ENCODE results near the gene RCHY1.
"Not testable (repeated sequence)": the region's sequence is repeated elsewhere in the genome, so short reads cannot be mapped to it uniquely, and the experiment has no call there.

RCHY1 gene

DNA sequence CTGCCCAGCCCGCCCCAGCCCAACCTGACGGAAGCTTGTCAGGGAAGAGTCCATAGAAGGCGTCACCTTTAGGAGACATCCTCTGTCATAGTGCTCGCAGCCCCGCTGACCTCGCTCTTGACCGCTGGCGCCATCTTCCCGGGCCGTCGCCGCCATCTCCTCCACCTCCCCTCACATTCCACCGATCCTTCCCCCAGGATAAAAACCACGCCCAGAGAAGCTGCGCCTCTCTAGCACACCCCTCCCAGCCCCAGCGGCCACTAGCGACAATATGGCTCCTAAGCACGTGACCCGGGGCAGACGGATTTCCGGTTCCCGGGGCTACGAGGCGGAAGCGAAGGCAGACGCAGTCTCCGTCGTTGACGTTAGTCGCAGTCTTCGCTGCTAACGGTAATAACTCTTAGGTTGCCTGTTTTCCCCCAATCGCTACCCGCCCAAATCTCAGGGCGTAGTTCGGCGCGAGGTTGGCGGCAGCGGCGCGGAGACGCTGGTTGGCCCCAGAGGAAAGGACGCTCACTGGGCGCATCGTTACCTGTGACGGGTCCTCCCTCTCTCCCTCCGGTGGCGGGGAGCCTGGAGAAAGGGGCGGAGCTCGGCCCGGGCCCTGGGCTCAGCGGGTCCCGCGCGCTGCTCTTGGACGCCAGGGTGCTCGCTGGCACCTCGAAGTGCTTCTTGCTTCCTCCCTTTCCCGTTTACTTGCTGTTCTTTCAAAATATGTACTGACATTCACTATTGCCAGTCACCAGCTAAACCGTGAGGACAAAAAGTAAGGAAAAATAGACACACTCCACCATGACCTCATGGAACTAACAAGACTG, at the start of gene RCHY1, which contains the start of gene THAP6:
RCHY1 (minus strand) TSS at position 273 of the 818 bp plus-strand sequence; CDS start at position 156, 117 bp downstream.
THAP6 (plus strand) TSS at position 343 of the 818 bp plus-strand sequence. CDS start 980 bp downstream, outside the sequence.
- peak; percentile 90 for FAIRE-seq

DNA sequence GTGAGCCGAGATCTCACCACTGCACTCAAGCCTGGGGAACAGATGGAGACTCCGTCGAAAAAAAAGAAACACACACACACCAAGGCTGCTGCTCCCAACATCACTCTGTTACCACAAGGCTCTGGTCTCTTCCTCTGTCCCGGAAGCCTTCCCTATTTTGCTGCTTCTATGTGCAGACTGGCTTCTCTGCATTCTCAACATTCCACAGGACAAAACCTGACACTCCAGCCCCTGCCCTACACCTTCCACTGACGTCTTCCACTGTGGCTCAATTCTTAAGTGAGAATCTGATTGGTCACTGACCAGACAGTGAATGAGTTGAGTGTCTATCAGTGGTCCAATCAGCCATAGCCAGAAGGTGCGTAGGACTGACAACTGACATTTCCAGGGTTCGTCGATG, 47.6 kb upstream of the RCHY1 start:
- no peak for FAIRE-seq

DNA sequence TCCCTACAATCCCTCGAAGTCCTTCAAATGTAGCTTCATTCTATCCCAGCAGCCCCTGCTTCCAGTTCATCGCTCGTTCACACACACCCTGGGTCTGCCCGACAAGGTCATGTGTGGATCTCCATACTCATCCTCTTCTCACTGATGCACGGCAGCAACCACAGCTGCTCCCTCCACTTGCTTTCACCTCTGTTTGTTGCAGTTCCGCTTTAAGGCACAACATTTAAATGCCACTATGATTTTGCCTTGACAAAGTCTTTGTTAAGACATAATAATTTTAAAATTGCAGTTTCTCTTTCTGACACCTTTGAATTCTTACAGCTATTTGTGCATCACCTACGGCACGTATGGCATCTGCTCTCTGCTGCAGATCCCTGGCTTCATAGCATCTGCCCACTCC, 43.5 kb upstream of the RCHY1 start:
- FAIRE-seq: no peak

DNA sequence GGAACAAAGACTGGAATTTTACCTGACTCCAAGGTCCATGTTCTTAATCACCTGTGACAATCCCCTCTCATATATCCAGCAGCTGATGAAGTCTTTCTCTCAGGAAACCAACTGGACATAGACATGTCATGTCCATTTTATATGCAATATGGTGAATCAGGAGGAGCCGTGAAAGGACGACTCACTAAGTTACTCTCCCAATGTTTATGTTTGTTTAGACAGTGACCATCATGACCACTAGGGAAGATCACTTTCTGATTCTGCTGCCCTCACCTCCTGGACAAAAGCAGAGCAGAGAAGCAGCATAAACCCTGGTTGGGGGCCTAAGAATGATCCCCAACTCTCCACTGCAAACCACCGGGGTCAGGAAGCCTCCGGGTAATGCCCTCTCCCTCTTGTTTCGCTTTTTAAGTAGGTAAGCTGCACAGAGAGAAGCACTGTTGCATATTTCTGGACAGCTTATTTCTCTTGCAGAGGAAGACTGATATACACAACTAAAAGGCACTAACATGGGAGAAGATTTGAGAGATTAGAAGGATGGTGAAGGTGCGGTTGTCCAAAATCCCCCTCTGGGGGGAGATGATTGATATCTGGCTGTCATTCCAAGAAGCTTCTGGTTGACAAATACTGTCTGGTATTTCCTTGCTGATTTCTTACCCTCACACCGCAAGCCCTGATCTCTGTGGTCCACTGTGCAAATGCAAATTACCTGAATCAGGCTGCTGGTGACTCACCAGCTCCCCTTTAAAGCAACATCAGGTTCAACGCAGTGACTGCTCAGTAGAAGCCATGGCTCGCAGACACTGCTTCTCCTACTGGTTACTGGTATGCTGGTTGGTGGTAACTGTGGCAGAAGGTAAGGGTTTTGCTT, 41.3 kb upstream of the RCHY1 start, which contains the start of gene ODAPH:
ODAPH (plus strand) TSS at position 773 of the 871 bp plus-strand sequence; CDS start at position 790, 17 bp downstream.
- FAIRE-seq: no peak

DNA sequence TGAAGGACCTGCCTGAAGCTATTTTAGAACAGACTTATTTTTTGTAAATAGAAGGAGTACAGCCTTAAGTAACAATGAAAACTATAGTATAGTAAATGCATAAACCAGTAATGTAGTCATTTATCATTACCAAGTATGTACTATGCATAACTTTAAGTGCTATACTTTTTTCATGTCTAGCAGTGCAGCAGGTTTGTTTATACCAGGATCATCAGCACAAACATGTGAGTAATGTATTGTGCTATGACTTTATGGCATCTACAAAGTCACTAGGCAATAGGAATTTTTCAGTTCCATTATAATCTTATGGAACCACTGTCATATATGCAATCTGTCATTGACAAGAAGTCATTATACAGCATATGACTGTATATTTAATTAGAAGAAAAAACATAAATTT, 38.2 kb upstream of the RCHY1 start:
- FAIRE-seq: no peak

DNA sequence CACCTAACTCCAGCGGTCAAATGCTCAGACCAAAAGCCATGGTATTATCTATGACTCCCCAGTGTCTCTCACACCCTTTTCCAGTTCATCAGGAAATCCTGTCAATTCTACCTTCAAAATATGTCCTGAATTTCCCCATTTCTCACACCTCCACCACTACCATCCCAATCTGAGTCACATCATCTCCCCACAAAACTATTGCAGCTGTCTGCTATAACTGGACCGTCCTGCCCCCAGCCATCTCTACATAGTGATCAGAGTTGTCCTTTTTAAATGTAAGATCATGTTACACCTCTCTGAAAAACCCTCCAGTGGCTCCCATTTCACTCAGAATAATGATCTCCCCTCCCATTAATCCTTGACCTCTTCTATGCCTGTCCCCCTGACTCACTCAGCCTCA, 34.8 kb upstream of the RCHY1 start:
- no peak for FAIRE-seq

DNA sequence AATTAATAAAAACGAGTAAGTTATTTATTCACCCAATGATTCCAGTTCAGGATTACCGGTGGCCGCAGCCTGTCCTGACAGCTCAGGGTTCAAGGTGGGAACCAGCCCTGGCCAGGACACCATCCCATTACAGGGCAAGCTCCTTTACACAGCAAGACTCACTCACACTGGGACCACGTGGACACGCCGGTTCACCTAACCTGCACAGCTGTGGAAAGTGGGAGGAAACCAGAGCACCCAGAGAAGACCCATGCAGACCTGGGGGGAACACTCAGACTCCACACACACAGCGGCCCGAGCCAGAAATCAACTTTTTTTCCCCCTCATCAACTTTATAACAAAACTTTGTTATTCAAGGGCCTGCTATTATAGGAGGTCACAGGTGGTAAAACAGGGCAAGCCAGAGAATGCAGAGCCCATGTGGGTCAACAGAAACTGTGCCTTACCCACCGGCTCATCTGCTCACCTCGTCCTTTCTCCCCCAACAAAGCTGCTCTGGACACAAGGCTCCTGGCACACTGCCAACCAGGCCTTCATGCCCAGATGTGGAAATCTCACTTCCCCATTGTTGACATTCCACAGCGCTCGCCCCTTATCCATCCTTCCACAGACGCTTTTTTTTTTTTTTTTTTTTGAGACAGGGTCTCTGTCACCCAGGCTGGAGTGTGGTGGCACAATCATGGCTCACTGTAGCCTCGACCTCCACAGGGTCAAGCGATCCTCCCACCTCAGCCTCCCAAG, 33.6 kb upstream of the RCHY1 start:
- FAIRE-seq: no peak

DNA sequence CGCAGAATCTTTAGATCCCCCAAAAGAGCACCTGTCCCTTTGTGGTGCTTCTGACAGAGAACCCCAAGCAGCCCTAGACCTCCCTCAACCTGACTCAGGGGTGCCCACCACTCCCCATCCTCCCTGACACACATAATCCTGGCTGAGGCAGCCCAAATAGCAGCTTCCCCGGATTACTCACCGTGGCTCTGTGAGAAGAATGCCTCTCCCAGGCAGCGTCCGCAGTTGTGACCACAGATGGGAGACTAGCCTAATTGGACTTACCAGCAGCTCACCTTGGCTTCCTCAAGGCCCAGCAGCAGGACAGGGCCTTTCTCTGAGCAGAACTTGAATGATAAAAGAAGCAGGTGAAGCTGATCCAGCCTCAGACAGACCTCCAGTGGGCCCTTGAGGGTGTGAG, 31.3 kb upstream of the RCHY1 start:
- no peak for FAIRE-seq

DNA sequence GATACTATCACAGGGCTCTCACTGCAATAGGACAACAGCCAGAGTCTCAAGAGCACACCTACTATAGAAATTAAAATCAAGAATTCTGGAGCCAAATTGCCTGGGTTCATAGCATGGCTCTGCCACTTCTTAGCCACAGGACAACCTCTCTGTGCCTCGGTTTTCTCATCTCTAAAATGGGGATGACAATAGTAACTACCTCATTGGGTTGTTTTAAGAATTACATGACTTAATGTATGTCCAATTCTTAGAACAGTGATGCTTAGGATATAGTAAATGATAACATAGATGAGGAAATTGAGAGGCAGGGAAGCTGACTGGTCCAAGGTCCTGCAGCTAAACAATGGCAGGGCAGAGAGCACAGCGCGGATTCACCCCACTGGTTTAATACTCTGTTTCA, 30.7 kb upstream of the RCHY1 start:
- FAIRE-seq: no peak

DNA sequence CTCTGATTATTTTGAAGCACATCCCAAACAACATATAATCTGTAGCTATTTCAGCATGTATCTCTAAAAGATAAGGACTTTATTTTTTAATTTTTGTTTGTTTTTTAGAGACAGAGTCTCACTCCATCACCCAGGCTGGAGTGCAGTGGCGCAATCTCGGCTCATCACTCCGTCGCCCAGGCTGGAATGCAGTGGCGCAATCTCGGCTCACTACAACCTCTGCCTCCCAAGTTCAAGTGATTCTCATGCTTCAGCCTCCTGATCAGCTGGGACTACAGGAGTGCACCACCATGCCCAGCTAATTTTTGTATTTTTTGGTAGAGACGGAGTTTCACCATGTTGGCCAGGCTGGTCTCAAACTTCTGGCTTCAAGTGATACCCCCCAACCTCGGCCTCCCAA, 30.0 kb upstream of the RCHY1 start:
- not testable (repeated sequence) for FAIRE-seq

DNA sequence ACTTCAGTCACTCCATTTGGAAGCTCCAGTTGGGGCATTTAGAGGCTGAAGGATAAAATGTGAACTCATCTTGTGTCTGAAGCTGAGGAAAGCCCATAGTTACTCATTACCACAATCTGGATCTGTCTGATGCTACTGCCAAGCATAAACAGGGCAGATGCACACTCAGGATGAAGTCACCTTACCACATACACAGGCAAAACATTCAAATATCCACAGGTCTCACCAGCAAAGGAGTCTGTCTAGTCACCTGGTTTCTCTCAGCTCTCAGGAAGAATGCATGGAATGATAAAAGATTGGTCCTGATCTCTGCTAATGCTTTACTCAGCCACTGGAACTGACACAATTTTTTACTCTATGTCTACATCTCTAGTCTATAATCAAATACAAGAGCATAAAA, 28.6 kb upstream of the RCHY1 start:
- FAIRE-seq: no peak

DNA sequence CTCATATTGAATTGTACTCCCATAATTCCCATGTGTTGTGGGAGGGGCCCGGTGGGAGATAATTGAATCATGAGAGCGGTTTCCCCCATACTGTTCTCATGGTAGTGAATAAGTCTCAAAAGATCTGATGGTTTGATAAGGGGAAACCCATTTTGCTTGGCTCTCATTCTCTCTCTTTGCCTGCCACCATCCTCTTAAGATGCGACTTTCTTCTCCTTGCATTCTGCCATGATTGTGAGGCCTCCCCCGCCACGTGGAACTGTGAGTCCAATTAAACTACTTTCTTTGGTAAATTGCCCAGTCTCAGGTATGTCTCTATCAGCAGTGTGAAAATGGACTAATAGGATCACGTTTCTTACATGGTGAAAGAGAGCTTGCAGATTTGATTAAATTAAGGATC, 23.1 kb upstream of the RCHY1 start:
- FAIRE-seq: not testable (repeated sequence)

DNA sequence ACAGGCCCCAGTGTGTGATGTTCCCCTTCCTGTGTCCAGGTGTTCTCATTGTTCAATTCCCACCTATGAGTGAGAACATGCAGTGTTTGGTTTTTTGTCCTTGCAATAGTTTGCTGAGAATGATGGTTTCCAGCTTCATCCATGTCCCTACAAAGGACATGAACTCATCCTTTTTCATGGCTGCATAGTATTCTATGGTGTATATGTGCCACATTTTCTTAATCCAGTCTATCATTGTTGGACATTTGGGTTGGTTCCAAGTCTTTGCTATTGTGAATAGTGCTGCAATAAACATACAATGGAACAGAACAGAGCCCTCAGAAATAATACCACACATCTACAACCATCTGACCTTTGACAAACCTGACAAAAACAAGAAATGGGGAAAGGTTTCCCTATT, 19.7 kb upstream of the RCHY1 start:
- FAIRE-seq: not testable (repeated sequence)

DNA sequence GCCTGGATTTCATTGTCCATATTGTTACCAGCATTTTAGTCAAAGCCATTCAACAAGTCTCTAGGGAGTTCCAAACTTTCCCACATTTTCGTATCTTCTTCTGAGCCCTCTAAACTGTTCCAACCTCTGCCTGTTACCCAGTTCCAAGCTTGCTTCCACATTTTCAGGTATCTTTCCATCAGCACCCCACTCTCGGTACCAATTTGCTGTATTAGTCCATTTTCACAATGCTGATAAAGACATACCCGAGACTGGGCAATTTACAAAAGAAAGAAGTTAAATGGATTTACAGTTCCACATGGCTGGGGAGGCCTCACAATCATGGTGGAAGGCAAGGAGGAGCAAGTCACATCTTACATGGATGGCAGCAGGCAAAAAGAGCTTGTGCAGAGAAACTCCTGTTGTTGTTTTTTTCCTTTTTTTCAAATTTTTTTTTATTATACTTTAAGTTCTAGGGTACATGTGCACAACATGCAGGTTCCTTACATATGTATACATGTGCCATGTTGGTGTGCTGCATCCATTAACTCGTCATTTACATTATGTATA, 19.2 kb upstream of the RCHY1 start:
- not testable (repeated sequence) for FAIRE-seq

DNA sequence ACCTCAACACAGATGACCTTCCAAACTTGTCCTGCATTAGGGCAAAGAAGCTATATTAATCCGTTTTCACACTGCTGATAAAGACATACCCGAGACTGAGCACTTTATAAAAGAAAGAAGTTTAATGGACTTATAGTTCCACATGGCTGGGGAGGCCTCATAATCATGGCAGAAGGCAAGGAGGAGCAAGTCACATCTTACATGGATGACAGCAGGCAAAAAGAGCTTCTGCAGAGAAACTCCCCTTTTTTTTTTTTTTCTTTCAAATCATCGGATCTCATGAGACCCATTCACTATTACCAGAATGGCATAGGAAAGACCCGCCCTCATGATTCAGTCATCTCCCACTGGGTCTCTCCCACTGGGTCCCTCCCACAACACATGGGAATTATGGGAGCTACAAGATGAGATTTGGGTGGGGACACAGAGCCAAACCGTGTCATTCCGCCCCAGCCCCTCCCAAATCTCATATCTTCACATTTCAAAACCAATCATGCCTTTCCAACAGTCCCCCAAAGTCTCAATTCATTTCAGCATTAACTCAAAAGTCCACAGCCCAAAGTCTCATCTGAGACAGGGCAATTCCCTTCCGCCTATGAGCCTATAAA, 17.4 kb upstream of the RCHY1 start:
- FAIRE-seq: not testable (repeated sequence)

DNA sequence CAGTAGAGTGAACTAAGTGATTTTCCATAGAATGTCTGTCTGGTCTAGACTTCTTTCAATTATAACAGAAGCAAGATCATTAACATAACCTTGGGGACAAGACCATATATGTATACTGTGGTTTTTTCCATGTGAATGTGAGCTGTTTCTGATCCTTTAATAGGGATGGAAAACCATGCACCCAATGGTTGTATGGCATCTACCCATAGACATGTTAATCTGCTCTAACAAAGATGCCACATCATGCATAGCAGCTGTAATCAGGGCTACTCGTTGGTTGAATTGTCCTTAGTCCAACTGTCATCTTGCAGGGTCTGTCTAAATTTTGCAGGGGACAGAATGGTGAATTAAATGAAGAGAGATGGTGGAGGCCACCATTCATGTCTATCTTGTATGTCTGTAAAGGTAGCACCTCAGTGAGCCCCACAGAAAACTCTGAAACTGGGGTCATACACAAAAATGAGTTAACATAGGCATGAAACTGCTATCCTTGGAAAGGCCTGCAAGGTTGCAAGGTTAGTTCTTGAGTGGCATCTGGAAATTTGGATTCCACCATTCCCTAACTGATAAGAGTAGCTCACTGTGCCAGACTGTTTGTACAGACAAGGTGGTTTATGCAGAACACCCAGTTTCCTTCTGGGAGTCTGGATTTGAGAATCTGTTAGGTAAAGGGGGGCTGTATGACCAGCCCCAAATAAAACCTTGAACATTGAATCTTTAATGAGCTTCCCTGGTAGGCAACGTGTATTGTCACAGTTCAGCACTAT, 16.5 kb upstream of the RCHY1 start:
- FAIRE-seq: no peak

DNA sequence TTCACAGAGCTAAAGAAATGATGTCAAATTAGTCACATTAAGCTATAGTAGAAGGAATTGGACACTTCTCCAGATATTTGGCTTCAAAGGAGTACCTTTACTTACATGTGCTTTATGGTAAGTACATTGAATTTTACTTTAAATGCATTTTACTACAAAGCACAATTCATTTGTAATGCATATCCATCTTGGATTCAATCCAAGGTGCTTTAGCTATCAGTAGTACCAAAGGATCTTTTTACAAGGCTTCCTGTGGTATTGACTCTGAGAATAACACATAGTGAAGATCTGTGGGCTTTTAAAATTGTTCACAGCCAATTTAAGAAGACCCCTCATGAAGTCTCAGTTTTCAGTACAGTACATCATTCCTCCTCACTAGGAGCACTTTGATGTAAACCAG, 13.3 kb upstream of the RCHY1 start:
- no peak for FAIRE-seq

DNA sequence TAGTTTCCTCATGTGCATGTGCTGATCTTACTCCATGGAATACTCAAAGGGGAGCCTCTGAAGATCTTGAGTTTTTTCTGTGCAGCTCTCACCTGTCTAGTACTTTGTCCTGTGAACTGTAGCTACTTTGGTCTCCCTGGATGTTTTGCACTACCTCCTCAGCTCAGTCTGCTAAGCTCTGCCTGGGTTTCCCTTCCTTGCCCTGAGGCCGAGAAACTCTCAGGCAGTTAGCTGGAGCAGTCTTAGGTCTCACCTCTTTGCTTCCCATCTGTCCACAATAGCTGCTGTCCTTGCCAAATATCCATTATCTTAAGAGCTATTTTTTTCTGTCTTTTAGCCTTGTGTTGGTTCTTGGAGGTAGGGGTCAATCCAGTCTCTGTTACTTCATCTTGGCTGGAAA, 11.7 kb upstream of the RCHY1 start:
- FAIRE-seq: no peak

DNA sequence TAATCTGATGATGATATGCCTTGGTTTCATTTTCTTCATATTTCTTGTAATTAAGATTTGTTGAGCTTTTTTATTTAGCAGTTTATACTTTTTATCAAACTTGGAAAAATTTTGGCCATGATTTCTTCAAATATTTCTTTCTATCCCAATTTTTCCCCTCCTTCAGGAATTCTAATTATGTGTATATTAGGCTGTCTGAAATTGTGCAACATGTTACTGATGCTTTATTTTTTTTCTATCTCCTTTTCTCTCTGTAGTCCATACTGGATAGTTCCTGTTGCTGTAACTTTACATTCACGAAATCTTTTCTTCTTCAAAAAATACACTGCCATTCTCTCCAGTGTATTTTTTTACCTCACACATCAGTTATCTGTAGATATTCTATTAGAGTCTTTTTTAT, 10.9 kb upstream of the RCHY1 start:
- FAIRE-seq: no peak

DNA sequence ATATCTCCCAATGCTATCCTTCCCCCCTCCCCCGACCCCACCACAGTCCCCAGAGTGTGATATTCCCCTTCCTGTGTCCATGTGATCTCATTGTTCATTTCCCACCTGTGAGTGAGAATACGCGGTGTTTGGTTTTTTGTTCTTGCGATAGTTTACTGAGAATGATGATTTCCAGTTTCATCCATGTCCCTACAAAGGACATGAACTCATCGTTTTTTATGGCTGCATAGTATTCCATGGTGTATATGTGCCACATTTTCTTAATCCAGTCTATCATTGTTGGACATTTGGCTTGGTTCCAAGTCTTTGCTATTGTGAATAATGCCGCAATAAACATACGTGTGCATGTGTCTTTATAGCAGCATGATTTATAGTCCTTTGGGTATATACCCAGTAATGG, 5.2 kb upstream of the RCHY1 start:
- FAIRE-seq: not testable (repeated sequence)

DNA sequence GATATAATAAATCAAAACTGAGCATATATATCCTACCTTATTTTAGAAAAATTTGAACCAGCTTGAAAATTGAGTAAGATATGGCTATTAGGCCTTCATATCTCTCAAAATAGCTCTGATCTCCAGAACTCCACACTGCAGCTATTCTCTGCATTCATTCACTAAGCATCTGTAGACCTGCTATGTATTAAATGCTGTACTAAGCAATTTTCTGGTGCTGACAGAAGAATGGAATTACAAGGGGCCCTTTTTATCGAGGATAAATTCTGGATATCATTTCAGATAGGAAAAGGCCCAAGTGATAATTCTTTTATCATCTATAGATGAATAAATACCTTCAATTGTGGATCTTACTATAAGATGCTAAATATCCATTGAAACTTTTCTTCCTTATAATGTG, 1.9 kb upstream of the RCHY1 start:
- no peak for FAIRE-seq
